ENCODE results near the gene KEL.

KEL gene

GRCh38 chr7:142960955-142961512 is 1.1 kb downstream of the KEL start:
- no peak for DNase-seq

DNA sequence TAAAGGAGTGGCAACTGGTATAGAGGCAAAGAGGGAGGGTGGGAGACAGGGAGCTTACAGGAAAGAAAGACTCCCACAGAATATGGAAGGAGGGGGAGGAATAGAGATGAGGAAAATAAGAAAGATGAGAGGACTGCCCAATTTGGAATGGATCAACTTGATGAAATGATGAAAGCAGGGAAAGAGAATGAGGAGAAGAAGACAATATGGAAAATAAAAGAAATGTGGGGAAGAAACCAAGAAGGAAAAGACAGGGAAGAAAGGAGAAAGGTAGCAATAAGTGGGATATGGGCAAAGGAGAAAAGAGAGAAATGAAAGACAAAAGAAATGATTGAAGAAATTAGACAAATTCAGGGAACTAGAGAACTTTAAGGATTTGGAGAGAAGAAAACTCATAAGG is 3.0 kb downstream of the KEL start:
- no peak for DNase-seq

DNA sequence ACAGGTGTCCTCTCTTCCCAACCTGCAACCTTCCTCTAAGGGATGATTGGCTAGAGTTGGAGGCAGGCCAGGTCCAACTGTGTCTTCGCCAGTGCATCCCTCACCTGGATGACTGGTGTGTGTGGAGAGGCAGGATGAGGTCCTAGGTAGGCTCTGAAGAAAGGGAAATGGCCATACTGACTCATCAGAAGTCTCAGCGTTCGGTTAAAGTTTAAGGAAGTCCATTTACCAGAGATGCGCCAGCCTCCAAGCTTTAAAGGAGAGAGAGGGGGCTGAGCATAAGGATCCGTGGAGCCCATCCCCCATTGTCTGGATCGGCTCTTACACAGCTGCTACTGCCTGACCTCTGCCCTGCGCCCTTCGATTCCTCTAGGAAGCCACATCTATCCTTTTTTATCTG is 4.4 kb downstream of the KEL start:
- DNase-seq, result no peak

DNA sequence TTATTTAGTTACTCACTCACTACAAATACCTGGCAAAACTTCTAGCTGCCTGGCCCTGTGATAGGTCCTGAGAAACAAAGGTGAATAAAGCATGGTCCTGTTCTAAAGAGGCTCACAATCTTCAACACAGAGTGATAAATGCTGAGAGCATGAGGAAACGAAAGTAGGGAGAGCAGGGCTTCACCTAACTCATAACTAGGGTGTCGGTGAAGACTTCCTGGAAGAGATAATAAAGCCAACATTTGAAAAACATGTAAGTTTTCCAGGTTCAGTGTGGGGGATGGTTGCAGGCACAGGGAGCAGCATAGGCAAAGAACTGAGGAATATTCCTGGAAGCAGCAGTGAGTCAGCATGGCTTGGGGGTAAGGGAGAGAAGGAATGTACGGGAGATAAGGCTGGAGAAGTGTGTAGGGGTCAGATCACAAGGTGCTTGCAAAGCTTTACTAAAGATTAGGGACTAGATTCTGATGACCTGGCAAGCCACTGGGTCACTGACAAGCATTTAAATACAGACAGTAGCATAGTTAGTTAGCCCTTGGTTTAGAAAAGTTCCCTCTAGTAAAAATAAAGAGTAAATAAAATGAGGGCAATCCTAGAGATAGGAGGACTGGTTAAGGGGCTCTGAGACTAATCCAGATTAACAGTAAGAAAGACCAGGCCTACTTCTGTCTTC is 5.1 kb downstream of the KEL start:
- no peak for DNase-seq

GRCh38 chr7:142954680-142955268 is 7.4 kb downstream of the KEL start:
- no peak for DNase-seq

DNA sequence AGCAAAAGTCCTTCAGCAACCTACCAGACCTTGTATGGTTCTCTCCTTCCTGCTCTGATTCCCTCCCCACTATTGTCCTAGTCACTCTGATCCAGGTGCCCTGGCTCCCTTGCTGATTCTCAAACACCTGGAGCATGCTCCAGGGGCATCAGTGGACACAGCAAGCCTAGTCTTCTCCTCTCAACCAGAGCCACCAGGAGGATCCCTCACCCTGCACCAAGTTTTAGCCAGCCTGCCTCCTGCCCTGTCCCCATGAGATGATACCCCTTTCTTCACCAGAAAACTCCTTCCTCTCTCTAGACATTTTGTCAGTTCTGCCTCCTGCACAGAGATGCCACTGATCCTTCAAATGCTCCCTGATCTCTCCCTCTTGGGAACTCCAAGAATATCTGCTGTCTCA is 11.9 kb downstream of the KEL start:
- DNase-seq, result no peak

- no peak for DNase-seq
These were observed 13.6 kb downstream of the KEL start for GRCh38 chr7:142948603-142949002.

GRCh38 chr7:142945001-142945400 is 17.2 kb downstream of the KEL start:
- DNase-seq, result no peak

GRCh38 chr7:142943706-142944268 is 18.4 kb downstream of the KEL start:
- DNase-seq, result no peak

DNA sequence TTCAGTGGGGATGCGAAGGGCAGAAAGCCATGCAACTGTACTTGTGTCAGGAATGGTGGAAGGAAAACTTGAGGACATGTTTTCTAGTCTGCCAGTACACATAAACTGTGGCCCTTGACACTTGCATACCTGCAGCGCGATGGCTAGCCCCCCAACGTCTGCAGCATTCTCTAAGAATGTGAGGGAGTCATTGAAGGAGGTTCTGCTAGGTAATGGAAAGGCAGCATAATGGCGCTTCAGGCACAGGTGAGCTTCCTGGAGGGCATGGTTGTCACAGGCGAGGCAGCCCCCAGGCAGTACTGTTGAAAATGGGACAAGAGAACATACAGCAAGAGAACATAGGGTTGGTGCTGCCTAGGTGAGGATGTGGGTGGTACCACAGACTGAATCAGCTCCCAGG is 19.4 kb downstream of the KEL start:
- DNase-seq, result no peak

DNA sequence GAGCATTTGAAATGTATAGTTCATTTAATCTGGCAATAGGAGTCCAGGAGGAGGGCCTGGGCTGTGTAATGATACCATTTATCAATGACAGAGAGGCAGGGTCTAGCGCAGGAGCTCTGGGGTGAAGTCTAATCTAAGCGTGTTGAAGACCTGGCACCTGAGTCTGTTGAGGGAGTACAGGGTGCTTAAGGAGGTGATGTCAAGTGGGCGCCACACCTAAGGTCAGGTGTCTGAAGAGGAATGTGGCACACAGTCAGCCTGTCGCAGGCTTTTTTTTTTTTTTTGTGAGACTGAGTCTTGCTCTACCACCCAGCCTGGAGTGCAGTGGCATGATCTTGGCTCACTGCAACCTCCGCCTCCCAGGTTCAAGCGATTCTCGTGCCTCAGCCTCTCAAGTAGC is 20.6 kb downstream of the KEL start:
- DNase-seq, result no peak

GRCh38 chr7:142940966-142941535 is 21.1 kb downstream of the KEL start:
- no peak for DNase-seq

DNA sequence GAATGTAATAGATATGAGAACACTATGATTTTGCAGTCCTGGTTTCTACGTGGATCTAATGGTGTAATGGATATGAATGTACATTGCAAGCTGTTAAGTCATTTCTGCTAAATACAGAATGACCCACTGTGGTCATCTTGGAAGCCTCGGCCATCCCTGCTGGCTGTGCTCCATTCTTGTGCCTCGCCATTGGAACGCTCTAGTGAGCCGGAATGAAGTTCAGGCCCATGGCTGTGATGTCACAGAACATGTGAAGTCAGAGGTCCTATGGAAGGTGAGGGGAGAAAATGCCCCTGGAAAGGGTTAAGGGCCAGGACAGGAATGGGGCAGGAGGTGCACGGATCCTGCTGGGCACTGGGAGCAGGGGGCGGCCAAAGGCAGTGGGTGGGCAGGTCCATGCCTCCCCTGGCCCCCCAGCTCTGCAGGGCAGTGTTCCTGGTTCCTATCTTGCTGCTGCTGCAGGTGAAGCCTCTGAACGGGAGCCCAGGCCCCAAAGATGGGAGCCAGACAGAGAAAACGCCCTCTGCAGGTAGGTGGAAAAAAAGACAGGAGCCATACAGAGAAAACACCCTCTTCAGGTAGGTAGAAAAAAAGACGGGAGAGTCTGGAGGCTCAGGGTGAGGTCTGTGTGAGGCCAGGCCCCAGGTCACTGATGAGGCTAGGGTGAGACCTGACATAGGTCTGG is 22.8 kb downstream of the KEL start, which contains the start of gene LLCFC1:
Gene LLCFC1, plus strand, starts transcription at position 259 of the 685 bp plus-strand sequence. Its CDS starts 138 bp downstream, at position 397.
- no peak for DNase-seq

GRCh38 chr7:142938611-142939010 is 23.6 kb downstream of the KEL start:
- DNase-seq, result no peak

DNA sequence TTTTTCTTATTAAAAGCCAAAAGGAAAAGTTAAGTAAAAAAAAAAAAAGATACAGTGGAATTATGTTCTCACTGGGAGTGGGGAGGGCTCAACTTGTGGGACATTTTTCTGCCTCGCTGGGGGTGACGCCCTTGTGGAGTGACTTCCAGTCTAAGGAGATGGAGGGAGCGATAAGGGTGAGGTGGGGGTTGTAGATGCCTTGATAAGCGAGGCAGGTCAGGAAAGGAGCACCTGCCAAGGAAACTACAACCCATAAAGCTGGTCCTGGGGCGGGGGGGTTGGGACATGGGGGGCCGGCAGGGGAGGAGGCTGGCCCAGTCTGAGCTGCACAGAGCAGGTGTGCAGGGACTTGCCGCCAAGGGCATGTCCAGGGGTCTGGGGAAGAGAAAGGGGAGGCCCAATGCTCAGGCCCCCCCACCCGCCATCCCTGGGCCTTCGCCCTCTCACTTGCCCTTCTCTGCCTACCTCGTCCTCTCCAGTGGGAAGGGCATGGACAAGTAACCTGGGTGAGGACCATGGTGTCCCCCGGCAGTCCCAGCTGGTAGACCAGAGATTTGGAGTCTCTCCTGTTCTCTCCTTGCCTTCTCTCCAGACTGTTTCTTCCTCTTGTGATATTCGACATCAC is 26.1 kb downstream of the KEL start:
- DNase-seq, result no peak

GRCh38 chr7:142934056-142934455 is 28.1 kb downstream of the KEL start:
- DNase-seq, result no peak

DNA sequence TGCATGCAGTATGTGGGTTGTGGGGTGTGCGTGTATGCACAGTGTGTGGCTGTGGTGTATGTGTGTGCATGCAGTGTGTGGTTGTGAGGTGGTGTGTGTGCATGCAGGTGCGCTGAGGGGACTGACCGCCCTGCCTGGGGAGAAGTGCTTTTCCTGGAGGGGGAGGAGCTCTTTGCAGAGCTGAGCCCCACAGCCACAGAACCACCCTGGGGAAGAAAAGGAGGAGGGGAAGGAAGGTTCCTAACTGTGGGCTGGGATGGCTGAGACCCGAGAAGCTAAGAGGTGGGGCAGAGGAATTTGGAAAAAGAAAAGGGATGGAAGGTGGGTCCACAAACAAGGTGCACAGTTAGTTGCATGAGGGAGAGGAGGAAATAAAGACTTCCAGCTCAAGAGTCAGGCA is 28.5 kb downstream of the KEL start, which contains the start of gene TRPV5:
Gene TRPV5, minus strand, starts transcription at position 123 of the 400 bp plus-strand sequence. CDS start 287 bp downstream, outside the sequence.
- DNase-seq, result no peak

GRCh38 chr7:142933092-142933475 is 29.1 kb downstream of the KEL start:
- DNase-seq, result no peak

DNA sequence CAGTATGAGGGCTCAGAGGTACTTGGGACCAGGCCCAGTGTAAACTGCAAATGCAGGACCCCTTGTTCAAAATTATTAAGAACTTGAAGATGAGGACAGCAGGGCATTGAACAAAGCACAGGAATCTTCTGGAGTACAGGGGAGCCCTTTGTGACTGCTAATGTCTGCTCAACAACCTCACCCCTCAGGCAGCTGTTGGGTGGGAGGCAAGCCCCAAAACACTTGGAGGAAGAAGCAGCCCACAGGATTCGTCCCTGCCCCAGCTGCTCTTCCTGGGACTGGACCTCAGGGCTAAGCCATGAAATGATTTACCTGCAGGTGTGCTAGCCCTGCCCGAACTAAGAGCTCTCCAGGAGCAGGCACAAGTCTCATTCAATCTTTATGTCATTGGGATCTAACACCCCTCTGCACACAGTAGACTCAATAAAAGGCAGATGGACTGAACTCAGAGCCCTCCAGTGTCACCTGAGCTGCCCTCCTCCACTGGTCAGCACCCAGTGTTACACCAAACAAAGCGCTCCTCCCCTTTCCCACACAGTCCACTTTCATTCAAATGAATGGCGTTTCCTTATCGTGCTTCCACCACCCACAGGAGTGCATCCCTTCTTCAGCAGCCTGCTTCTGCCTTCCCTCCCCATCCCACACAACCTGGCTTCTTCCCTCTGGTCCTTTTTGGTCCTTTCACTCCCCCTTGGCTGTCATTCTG is 29.6 kb downstream of the KEL start:
- DNase-seq, result no peak

- DNase-seq, result no peak
These were observed 31.9 kb downstream of the KEL start for GRCh38 chr7:142930126-142930730.

- no peak for DNase-seq
These were observed 34.2 kb downstream of the KEL start for GRCh38 chr7:142927949-142928348.
